ENCODE measurements around the gene RBM47. TPM values are rescaled to one million over a fixed set of nuclear protein-coding genes. Genes with fewer than 3 reads are reported as not detected.
"Not testable (repeated sequence)": the region's sequence is repeated elsewhere in the genome, so short reads cannot be mapped to it uniquely, and the experiment has no call there.

Gene RBM47
- total RNA-seq, 1 experiment from 2014 or later: 54.3 TPM

- in situ Hi-C loops (cut with HindIII; ENCODE audit: low pct_unique_long_range_greater_than_20kb, low sequenced_read_pairs): no loop called here
- no peak for DNase-seq (ENCODE audit: low read depth)
These were observed 75.7 kb downstream of the RBM47 start for GRCh38 chr4:40553995-40554394.

GRCh38 chr4:40552536-40552935 lies 77.1 kb downstream of the RBM47 start:
- in situ Hi-C loops (cut with HindIII; ENCODE audit: low pct_unique_long_range_greater_than_20kb, low sequenced_read_pairs): no loop called here
- no peak for DNase-seq (ENCODE audit: low read depth)

GRCh38 chr4:40551568-40552136 lies 78.0 kb downstream of the RBM47 start:
- DNase-seq (ENCODE audit: low read depth): peak; percentile 44
- in situ Hi-C loops (cut with HindIII; ENCODE audit: low pct_unique_long_range_greater_than_20kb, low sequenced_read_pairs): not testable (repeated sequence)

GRCh38 chr4:40550948-40551462 lies 78.7 kb downstream of the RBM47 start:
- in situ Hi-C loops (cut with HindIII; ENCODE audit: low pct_unique_long_range_greater_than_20kb, low sequenced_read_pairs): no loop called here
- DNase-seq (ENCODE audit: low read depth): peak; percentile 45

GRCh38 chr4:40550196-40550595 lies 79.5 kb downstream of the RBM47 start:
- no peak for DNase-seq (ENCODE audit: low read depth)
- in situ Hi-C loops (cut with HindIII; ENCODE audit: low pct_unique_long_range_greater_than_20kb, low sequenced_read_pairs): no loop called here

- DNase-seq (ENCODE audit: low read depth): no peak
- in situ Hi-C loops (cut with HindIII; ENCODE audit: low pct_unique_long_range_greater_than_20kb, low sequenced_read_pairs): no loop called here
These were observed 81.4 kb downstream of the RBM47 start for GRCh38 chr4:40548256-40548655.

GRCh38 chr4:40547789-40548132 lies 81.9 kb downstream of the RBM47 start:
- no peak for DNase-seq (ENCODE audit: low read depth)
- in situ Hi-C loops (cut with HindIII; ENCODE audit: low pct_unique_long_range_greater_than_20kb, low sequenced_read_pairs): no loop called here

- in situ Hi-C loops (cut with HindIII; ENCODE audit: low pct_unique_long_range_greater_than_20kb, low sequenced_read_pairs): no loop called here
These were observed 82.5 kb downstream of the RBM47 start for GRCh38 chr4:40546969-40547788.

GRCh38 chr4:40546506-40546905 lies 83.2 kb downstream of the RBM47 start:
- DNase-seq (ENCODE audit: low read depth): no peak
- in situ Hi-C loops (cut with HindIII; ENCODE audit: low pct_unique_long_range_greater_than_20kb, low sequenced_read_pairs): no loop called here

More at GRCh38 chr4:40546969-40547788, 82.5 kb downstream of the RBM47 start:
- no peak for DNase-seq (ENCODE audit: low read depth)

- in situ Hi-C loops (cut with HindIII; ENCODE audit: low pct_unique_long_range_greater_than_20kb, low sequenced_read_pairs); DNase-seq (ENCODE audit: low read depth): not testable (repeated sequence)
These were observed 84.2 kb downstream of the RBM47 start for GRCh38 chr4:40545487-40545886.

GRCh38 chr4:40544221-40544620 lies 85.4 kb downstream of the RBM47 start:
- in situ Hi-C loops (cut with HindIII; ENCODE audit: low pct_unique_long_range_greater_than_20kb, low sequenced_read_pairs): no loop called here
- no peak for DNase-seq (ENCODE audit: low read depth)

GRCh38 chr4:40540800-40541199 lies 88.9 kb downstream of the RBM47 start:
- no peak for DNase-seq (ENCODE audit: low read depth)
- in situ Hi-C loops (cut with HindIII; ENCODE audit: low pct_unique_long_range_greater_than_20kb, low sequenced_read_pairs): no loop called here

- DNase-seq (ENCODE audit: low read depth): no peak
- in situ Hi-C loops (cut with HindIII; ENCODE audit: low pct_unique_long_range_greater_than_20kb, low sequenced_read_pairs): no loop called here
These were observed 93.6 kb downstream of the RBM47 start for GRCh38 chr4:40536032-40536431.

GRCh38 chr4:40531636-40532023 lies 98.0 kb downstream of the RBM47 start:
- DNase-seq (ENCODE audit: low read depth): no peak
- in situ Hi-C loops (cut with HindIII; ENCODE audit: low pct_unique_long_range_greater_than_20kb, low sequenced_read_pairs): no loop called here

GRCh38 chr4:40530961-40531635 lies 98.6 kb downstream of the RBM47 start:
- in situ Hi-C loops (cut with HindIII; ENCODE audit: low pct_unique_long_range_greater_than_20kb, low sequenced_read_pairs): no loop called here
- no peak for DNase-seq (ENCODE audit: low read depth)

GRCh38 chr4:40526741-40527140 lies 102.9 kb downstream of the RBM47 start:
- in situ Hi-C loops (cut with HindIII; ENCODE audit: low pct_unique_long_range_greater_than_20kb, low sequenced_read_pairs): no loop called here
- DNase-seq (ENCODE audit: low read depth): no peak

GRCh38 chr4:40525752-40526598 lies 103.7 kb downstream of the RBM47 start:
- in situ Hi-C loops (cut with HindIII; ENCODE audit: low pct_unique_long_range_greater_than_20kb, low sequenced_read_pairs): no loop called here
- DNase-seq (ENCODE audit: low read depth): peak; percentile 78

GRCh38 chr4:40524366-40525041 lies 105.2 kb downstream of the RBM47 start:
- in situ Hi-C loops (cut with HindIII; ENCODE audit: low pct_unique_long_range_greater_than_20kb, low sequenced_read_pairs): no loop called here
- DNase-seq (ENCODE audit: low read depth): no peak

Measured in Caki2 (cell line).